Central memory CD8-positive, alpha-beta T cell (primary cell): ENCODE measurements around the gene RPL10.
"Not testable (repeated sequence)": the region's sequence is repeated elsewhere in the genome, so short reads cannot be mapped to it uniquely, and the experiment has no call there.

Source experiments
- ATAC-seq: fragments of 150-1000 bp; cut with Tn5 transposase; replicated peaks from 2 replicates; pipeline ENCODE4 v1.10.0; 2022; ENCODE audit warnings: mild to moderate bottlenecking, moderate FRiP score, moderate number of reproducible peaks; ENCODE audit not compliant: poor library complexity, severe bottlenecking; ENCODE audit errors: extremely low read depth
- DNase-seq, 2 donors: peaks; one replicate each; pipeline ENCODE4 v3.0.0; 2021; ENCODE audit warnings: low spot score in 2 of 2
- H3K27ac Mint-ChIP-seq: one replicate; pipeline ENCODE4 v1.8.0; 2022; ENCODE audit warnings: low read depth, mild to moderate bottlenecking, moderate library complexity, mixed read lengths
- H3K27me3 Mint-ChIP-seq: one replicate; pipeline ENCODE4 v1.8.0; 2022; ENCODE audit warnings: mixed read lengths
- H3K36me3 Mint-ChIP-seq: one replicate; pipeline ENCODE4 v1.8.0; 2022; ENCODE audit warnings: mild to moderate bottlenecking, moderate library complexity, mixed read lengths; ENCODE audit not compliant: insufficient read depth
- H3K4me1 Mint-ChIP-seq: one replicate; pipeline ENCODE4 v1.8.0; 2022; ENCODE audit warnings: mixed read lengths
- H3K4me3 Mint-ChIP-seq: one replicate; pipeline ENCODE4 v1.8.0; 2022; ENCODE audit warnings: mild to moderate bottlenecking, moderate library complexity, mixed read lengths
- H3K9me3 Mint-ChIP-seq: one replicate; pipeline ENCODE4 v1.8.0; 2022; ENCODE audit warnings: mixed read lengths

The RPL10 gene

DNA sequence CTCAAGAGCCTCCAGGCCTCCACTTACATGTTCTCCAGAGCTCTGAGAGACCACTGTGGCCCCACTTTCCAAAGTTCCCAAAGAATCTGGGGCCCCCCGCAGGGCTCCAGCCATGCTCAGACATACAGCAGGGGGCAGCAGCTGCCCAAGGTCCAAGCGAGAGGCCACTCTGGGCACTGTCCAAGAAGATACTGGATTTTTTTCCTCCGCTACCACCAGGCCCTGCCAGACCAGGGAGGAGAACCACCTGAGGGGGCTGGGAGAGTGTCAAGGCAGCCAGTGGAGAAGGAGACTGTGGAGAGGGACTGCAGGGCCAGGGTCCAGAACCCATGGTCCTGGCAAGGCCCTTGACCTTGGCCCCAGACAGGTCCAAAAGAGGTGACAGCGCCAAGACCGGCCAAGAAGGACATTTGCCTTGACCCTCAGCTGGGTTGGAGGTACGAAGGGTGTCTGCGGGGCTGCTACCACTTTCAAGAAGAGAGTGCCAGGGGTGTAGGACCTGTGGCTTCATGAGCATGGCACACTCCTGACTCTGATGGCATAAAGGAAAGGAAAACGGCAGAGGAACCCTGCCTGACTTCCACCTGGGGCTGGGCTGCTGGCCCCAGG is 13.8 kb upstream of the RPL10 start:
- no peaks in the 10 kb centered on the region for H3K9me3 Mint-ChIP-seq
- H3K27me3 Mint-ChIP-seq = no peaks in the 10 kb centered on the region
- no peak for ATAC-seq
- H3K4me1 Mint-ChIP-seq = peaks cover 17% of the 10 kb centered on the region
- DNase-seq = no peak
- no peak overlapping the region for H3K27ac Mint-ChIP-seq
- no peak overlapping the region for H3K4me3 Mint-ChIP-seq
- peaks cover 17% of the 10 kb centered on the region for H3K36me3 Mint-ChIP-seq

GRCh38 chrX:154388094-154388493 is 10.1 kb upstream of the RPL10 start:
- H3K4me3 Mint-ChIP-seq, H3K27me3 Mint-ChIP-seq, H3K27ac Mint-ChIP-seq, DNase-seq, H3K9me3 Mint-ChIP-seq, H3K36me3 Mint-ChIP-seq, H3K4me1 Mint-ChIP-seq: not testable (repeated sequence)
- ATAC-seq = peak; percentile 37

- ATAC-seq = peak; percentile 24
- H3K27me3 Mint-ChIP-seq, H3K4me1 Mint-ChIP-seq, H3K9me3 Mint-ChIP-seq, DNase-seq, H3K4me3 Mint-ChIP-seq, H3K27ac Mint-ChIP-seq, H3K36me3 Mint-ChIP-seq: not testable (repeated sequence)
Observed at GRCh38 chrX:154388649-154389048, 9.5 kb upstream of the RPL10 start.

- H3K4me1 Mint-ChIP-seq, H3K4me3 Mint-ChIP-seq, H3K27ac Mint-ChIP-seq, DNase-seq, H3K9me3 Mint-ChIP-seq, H3K27me3 Mint-ChIP-seq, H3K36me3 Mint-ChIP-seq: not testable (repeated sequence)
- peak; percentile 57 for ATAC-seq
Observed at GRCh38 chrX:154389812-154390747, 8.1 kb upstream of the RPL10 start.

DNA sequence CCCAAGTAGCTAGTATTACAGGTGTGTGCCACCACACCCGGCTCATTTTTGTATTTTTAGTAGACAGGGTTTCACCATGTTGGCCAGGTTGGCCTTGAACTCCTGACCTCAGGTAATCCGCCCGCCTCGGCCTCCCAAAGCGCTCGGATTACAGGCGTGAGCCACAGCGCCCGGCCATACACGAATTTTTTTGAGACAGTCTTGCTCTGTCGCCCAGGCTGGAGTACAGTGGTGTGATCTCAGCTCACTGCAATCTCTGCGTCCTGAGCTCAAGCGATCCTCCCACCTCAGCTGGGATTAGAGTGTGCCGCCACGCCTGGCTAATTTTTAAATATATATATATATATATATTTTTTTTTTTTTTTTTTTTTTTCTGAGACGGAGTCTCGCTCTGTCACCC is 1.8 kb upstream of the RPL10 start:
- not testable (repeated sequence) for H3K4me3 Mint-ChIP-seq, H3K27ac Mint-ChIP-seq, ATAC-seq, H3K27me3 Mint-ChIP-seq, H3K9me3 Mint-ChIP-seq, DNase-seq
- H3K36me3 Mint-ChIP-seq = peaks cover 38% of the 10 kb centered on the region
- peaks cover 18% of the 10 kb centered on the region for H3K4me1 Mint-ChIP-seq

- Mint-ChIP-seq H3K9me3 (no peaks in the 10 kb centered on the region), H3K27ac (peak overlapping the region; percentile 99), H3K4me3 (peak overlapping the region; percentile 98), H3K27me3 (no peaks in the 10 kb centered on the region), H3K4me1 (peaks cover 18% of the 10 kb centered on the region), H3K36me3 (peaks cover 40% of the 10 kb centered on the region)
- ATAC-seq = peak; percentile 15
- DNase-seq = no peak
Observed at GRCh38 chrX:154396973-154397887, 947 bp upstream of the RPL10 start.

DNA sequence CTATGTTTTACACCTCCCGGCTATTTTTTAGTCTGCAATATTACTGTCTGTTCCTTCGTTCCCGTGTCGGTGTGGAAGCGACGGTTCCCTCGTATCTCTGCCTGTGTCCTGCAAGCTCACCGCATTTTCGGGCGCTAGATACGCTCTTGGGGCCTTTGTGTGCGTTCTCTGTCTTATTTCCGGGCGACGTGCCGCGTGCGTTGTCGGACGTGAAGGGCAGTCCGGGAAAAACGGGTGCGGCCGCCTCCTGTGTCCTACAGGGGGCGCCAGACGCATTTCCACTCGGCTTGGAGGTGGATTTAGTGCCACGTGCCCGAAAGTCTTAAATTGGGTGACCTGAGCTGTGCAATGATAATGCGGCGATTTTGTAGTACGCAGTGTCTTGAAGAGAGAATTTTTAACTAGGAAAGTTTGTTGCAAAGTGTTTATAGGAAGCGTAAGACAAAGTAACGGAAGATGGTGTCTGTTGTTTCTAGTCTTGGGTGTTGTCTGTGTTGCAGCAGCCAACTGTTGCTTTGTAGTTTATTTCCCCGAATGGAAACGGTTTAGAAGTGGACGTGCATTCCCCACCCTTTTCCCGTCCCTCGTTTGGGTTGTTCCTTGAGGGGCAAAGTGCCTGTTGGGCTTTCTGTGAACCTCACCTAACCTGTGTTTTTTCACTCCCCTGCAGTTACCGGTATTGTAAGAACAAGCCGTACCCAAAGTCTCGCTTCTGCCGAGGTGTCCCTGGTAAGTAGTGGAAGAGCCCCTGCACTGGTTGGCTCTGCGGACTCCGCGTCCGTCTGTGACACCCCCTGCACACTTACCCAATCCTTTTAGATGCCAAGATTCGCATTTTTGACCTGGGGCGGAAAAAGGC is 720 bp downstream of the RPL10 start:
- peak; percentile 58 for ATAC-seq
- Mint-ChIP-seq H3K4me1 (peaks cover 18% of the 10 kb centered on the region), H3K4me3 (peak overlapping the region; percentile 98), H3K27ac (peak overlapping the region; percentile 99), H3K9me3 (no peaks in the 10 kb centered on the region), H3K27me3 (no peaks in the 10 kb centered on the region), H3K36me3 (peaks cover 44% of the 10 kb centered on the region)
- peak; percentile 63 to 76 for DNase-seq

GRCh38 chrX:154399527-154400368 is 1.6 kb downstream of the RPL10 start:
- no peak for ATAC-seq
- no peak for DNase-seq
- H3K27ac Mint-ChIP-seq = peak overlapping the region; percentile 99
- H3K4me3 Mint-ChIP-seq = peak overlapping the region; percentile 98
- peaks cover 44% of the 10 kb centered on the region for H3K36me3 Mint-ChIP-seq
- no peaks in the 10 kb centered on the region for H3K27me3 Mint-ChIP-seq
- H3K9me3 Mint-ChIP-seq = no peaks in the 10 kb centered on the region
- peaks cover 18% of the 10 kb centered on the region for H3K4me1 Mint-ChIP-seq

- peaks cover 45% of the 10 kb centered on the region for H3K36me3 Mint-ChIP-seq
- H3K27me3 Mint-ChIP-seq, H3K9me3 Mint-ChIP-seq, ATAC-seq, DNase-seq: not testable (repeated sequence)
- peaks cover 18% of the 10 kb centered on the region for H3K4me1 Mint-ChIP-seq
- peak overlapping the region; percentile 98 for H3K4me3 Mint-ChIP-seq
- H3K27ac Mint-ChIP-seq = peak overlapping the region; percentile 99
Observed at GRCh38 chrX:154400369-154400817, 2.2 kb downstream of the RPL10 start.

GRCh38 chrX:154401045-154401799 is 3.0 kb downstream of the RPL10 start:
- Mint-ChIP-seq H3K27me3 (no peaks in the 10 kb centered on the region), H3K27ac (no peak overlapping the region), H3K4me1 (peaks cover 18% of the 10 kb centered on the region), H3K36me3 (peaks cover 45% of the 10 kb centered on the region), H3K9me3 (no peaks in the 10 kb centered on the region), H3K4me3 (peak overlapping the region; percentile 48)
- DNase-seq (no peak), ATAC-seq (no peak)
